HG03439 (cell line): ENCODE measurements around the gene LAMA5.

ENCODE experiments used
- ATAC-seq: cut with Tn5 transposase; IDR thresholded peaks from one replicate; pipeline ENCODE4 v1.9.1; 2021; ENCODE audit warnings: mild to moderate bottlenecking, moderate library complexity; ENCODE audit not compliant: unreplicated experiment

LAMA5 gene

DNA sequence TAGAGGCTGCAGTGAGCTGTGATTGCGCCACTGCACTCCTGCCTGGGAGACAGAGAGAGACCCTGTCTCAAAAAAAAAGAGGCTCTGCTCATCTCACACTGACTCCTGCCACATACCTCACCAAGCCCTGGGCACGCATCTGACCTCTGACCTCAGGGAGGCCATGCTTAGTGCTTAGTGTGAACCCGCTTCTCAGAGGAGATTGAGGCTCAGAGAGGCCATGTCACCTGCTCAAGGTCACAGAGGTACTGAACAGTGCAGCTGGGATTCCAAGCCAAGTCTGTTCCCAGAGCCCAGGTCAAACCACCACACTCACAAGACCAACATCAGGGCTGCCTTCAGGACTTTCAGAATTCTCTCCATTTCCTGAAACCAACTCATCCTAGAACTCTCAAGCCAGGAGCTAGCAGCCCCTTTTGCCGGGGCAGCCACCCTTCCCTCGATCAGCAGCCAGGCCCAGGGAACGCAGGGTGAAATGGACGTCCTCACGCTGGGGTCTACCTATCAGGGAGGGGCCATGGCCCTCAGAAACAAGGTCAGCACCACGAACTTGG, 37.1 kb upstream of the LAMA5 start:
- ATAC-seq = no peak

GRCh38 chr20:62403331-62403730, 36.2 kb upstream of the LAMA5 start:
- ATAC-seq = no peak

DNA sequence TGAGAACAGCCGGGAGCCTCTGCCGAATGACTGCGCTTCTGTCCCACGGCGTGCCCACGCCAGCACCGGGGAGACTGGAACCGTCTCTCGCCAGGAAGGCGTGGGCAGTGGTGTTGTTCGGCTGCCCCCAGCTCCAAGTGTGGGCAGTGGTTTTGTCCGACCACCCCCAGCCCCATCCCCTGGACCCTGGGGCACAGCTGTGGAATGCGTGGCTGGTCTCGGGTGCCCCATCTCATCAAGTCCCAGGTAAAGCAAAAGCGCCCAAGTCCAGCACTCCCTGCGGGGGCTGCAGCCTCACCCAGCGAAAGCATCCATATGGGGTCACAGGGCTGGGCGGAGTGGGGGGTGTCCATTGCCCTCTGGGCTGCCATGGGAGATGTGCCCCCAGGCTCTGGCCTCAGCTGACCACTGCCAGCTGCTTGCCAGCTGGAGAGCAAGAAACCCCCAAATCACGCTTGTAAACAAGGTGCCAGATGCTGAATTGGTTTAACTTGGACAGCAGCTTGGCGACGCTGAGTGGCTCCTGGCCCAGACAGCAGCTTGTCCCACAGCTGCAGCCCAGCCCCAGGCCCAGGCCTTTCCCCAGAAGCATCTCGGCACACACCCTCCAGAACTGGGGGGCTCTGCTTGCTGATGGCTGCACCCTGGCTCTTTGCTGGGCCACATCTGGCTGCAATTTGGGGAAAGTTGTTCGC, 35.5 kb upstream of the LAMA5 start:
- ATAC-seq = no peak

GRCh38 chr20:62401331-62401779, 34.2 kb upstream of the LAMA5 start:
- no peak for ATAC-seq

DNA sequence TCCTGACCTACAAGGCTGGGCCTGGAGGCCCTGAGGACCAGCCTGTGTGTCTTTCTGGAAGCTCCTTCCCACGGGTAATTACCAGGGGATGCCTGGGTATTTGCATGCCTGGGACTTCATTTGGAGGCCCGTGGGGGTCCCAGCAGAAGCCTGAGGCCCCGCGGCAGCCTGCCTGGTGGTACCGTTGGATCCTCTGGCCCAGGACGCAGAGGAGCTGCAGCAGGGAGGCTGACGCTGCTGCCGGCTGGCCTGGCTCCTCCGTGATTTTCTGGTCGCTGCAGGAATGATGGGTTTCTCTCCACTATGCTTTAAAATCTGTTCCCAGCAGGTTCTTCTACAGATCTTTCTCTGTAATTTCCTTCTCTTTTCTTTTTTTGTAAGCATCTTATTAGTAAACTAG, 33.4 kb upstream of the LAMA5 start:
- no peak for ATAC-seq

DNA sequence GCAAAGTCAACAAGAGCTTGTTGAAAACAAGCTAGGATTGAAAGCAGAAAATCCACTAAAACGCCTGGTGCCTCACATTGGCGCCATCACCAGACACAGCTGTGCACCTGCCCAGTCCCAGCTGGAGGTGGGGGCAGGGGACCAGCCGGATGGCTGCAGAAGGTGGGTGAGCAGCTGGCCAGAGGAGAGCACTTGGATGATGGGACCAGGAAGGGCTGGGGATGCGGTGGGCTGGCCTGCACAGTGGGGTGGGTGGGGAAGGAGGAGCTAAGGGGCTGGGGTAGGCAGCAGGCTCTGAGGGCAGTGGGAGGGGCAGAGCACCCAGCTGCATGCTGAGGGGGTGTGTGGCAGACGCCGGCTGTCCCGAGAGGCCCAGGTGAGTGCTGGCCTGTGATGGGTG, 32.9 kb upstream of the LAMA5 start:
- ATAC-seq = no peak

- no peak for ATAC-seq
These were observed 31.2 kb upstream of the LAMA5 start for GRCh38 chr20:62398120-62398821.

GRCh38 chr20:62396367-62397239, 29.5 kb upstream of the LAMA5 start:
- ATAC-seq = no peak

DNA sequence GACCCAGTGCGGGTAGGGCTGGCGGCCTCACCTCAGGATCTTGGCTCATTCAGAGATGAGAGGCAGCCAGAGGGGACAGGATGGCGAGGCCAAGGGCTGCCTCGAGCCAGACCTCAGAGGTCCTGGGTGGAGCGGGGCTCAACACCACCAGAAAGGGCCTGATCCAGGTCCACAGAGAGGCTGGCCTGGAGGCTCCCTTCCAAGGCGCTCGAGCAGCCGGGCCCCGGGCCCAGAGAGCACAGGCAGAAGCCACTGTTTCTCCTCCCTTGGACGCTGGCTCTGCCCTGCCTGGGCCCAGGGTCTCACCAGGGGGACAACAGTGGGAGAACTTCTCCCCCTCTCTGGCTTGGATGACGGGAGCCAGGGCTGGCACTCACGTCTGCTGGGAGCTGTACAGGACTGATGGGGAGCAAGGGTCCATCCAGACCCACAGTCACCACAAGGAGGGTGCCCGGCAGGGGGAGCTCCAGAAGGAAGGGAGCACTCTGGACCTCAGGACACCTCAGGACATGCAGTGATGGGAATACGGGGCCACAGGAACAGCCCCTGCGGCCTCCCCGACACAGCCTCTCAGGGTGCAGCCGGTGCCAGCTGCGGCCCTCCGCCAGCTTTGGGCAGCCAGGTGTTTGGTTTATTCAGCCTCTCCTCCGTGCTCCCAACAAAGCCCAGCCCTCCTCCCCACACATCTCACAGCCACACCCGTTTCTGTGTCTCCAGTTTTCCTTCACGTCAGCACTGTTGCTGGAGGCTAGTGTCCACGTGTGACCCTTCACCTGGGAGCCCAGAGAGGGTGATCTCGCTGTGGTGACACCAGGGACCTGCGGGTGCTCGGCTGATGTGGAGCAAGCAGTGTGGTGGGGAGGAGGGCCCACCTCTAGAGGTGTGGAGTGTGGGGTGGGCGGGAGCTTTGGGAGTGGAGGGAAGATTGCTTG, 28.5 kb upstream of the LAMA5 start:
- no peak for ATAC-seq

DNA sequence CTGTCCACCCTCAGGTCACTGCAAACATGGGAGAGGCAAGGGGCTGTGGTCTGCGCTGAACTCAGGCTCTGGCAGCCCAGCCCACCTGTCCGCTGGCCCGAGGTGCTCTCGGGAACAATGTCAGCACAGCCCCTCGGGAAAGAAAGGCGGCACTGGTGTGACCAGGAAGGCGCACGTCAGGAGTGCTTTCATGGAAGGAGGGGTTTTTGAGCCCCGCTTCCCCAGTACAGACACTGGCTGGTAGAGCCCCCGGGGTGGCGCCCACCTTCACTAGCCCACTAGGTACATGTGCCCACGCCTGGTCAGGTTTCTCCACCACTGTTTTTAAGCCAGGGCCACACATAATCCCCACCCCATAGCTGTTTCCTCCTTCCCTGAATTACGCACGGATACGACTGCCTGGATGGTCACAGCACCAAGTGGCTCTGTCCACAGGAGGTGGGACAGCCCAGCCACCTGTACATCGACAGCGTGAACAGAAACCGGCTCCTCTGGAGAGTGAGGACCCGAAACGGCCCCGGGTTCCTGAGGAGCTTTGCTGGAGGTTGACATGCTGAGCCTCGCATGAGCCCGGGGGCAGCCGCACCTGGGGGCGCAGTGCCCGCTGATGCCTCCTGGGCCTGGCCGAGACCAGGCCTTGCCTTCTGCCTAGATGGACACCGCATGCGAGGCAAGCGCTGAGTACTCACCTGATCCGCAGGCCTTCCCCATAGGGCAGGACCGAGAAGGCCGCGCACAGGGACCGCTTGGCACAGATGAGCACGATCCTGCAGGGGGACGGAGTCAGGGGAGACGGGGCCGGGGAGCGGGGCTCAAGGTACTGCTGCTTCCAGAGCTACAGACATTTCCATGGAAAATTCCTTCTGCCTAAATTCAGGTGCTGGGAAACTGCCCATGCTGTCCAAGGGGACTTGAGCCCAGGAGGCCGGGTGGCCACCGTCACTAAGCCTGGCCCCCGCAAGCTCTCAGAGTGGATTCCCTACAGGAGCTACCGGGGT, 27.4 kb upstream of the LAMA5 start:
- ATAC-seq = no peak

DNA sequence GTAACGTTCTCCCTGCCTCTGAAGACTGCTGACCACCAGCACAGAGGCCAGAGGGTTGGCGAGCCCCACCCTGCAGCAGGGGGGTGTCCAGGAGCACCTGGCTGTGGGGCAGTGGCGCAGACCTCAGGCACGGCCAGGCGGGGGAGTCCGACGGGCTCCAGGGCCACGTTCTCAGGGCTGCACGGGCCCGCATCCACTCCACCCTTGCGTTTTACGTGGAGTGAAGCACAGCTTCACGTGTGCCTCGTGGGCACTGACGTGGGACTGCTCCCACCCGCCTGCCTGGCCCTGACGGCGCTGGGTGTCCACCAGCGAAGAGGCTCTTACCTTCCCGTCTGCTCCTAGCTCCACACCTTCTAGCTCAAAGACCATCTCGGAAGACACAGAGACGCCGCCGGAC, 26.7 kb upstream of the LAMA5 start:
- no peak for ATAC-seq

DNA sequence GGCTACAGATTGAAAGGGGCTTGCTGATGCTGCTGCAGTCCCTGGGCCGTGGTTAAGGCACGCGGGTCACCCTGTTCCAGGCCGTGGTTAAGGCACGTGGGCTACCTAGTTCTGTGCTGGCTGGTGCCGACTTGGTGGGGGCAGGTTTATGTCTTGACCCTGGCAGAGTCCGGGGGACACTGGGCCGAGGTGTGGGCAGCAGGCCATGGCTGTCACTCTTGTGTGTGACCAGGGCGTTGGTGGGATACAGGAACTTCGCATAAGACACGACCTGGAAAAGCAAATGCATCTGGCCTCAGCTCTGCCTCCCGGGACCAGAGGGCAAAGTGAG, 26.2 kb upstream of the LAMA5 start:
- ATAC-seq = no peak

- ATAC-seq = no peak
These were observed 25.7 kb upstream of the LAMA5 start for GRCh38 chr20:62392621-62393334.

- ATAC-seq = no peak
These were observed 24.9 kb upstream of the LAMA5 start for GRCh38 chr20:62392077-62392418.

GRCh38 chr20:62391165-62392076, 24.3 kb upstream of the LAMA5 start:
- ATAC-seq = no peak

GRCh38 chr20:62390317-62391164, 23.4 kb upstream of the LAMA5 start:
- no peak for ATAC-seq

DNA sequence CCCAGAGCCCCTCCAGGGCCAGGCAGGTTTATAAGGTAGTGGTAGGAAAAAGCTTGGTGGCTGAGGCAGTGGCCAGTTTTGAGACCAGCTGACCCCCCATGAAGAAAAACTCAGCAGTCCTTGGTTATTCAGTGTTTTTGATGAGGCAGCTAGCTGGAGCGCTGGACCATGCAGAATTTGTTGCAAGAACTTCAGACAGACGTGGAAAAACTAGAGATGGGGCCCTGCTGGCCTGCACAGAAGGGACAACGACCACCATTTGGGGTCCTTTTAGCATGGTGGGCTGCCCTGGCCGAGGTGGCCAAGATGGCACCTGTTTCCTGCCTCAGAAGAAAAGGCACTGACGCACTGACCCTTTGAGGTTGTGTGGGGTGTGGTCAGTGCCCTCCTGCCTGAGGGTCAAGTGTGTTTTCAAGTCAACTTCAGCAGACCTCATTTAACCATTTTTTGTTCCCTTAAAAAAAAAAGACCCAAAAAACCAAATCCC, 22.5 kb upstream of the LAMA5 start:
- no peak for ATAC-seq
